Aorta (tissue), 5 donors: Measurements from ENCODE around the gene ITGB8. TPM values are rescaled to one million over a fixed set of nuclear protein-coding genes. Genes with fewer than 3 reads are reported as not detected.

Source experiments
- ATAC-seq: fragments of 200-7000 bp; cut with Tn5 transposase; one replicate; pipeline ENCODE4 v1.9.1; 2022; ENCODE audit warnings: moderate library complexity; ENCODE audit not compliant: low FRiP score
- DNase-seq, 2 donors: peaks; one replicate each; pipeline ENCODE4 v3.0.0-alpha.2; 2020
- H3K27ac ChIP-seq, 2 donors: one replicate each; pipeline ENCODE4 v1.5.1; 2013; ENCODE audit warnings: low read length in 2 of 2, mild to moderate bottlenecking in 2 of 2, moderate library complexity in 2 of 2, control low read depth in 1 of 2, inconsistent platforms in 1 of 2, low read depth in 1 of 2
- H3K27me3 ChIP-seq, 2 donors: one replicate each; pipeline ENCODE4 v1.6.1; 2013; ENCODE audit warnings: control low read depth in 1 of 2, low read length in 1 of 2, mild to moderate bottlenecking in 1 of 2, moderate library complexity in 1 of 2; ENCODE audit not compliant: insufficient read depth in 2 of 2, control insufficient read depth in 1 of 2
- H3K36me3 ChIP-seq, 2 donors: one replicate each; pipeline ENCODE4 v1.6.1; 2013; ENCODE audit warnings: control low read depth in 1 of 2, low read length in 1 of 2, mild to moderate bottlenecking in 1 of 2; ENCODE audit not compliant: insufficient read depth in 2 of 2, control insufficient read depth in 1 of 2
- H3K4me1 ChIP-seq, 2 donors: one replicate each; pipeline ENCODE4 v1.6.1; 2013; ENCODE audit warnings: low read length in 2 of 2, control low read depth in 1 of 2, mild to moderate bottlenecking in 1 of 2, moderate library complexity in 1 of 2; ENCODE audit not compliant: insufficient read depth in 2 of 2, control insufficient read depth in 1 of 2
- H3K4me3 ChIP-seq, 2 donors: one replicate each; pipeline ENCODE4 v1.5.1; 2013; ENCODE audit warnings: low read length in 2 of 2, control low read depth in 1 of 2, mild to moderate bottlenecking in 1 of 2
- H3K9me3 ChIP-seq: one replicate; pipeline ENCODE4 v1.6.1; 2013; ENCODE audit warnings: mild to moderate bottlenecking, low read length; ENCODE audit not compliant: control insufficient read depth
- WGBS, 2 donors: extraction: QIAGEN DNeasy Blood & Tissue Kit; methylation state at CpG; one replicate each; pipeline ENCODE4 v1.1.7; 2013; 5-methylcytosine and 5-hydroxymethylcytosine counted together
- intact Hi-C, 2 donors: fragments of 100-400 bp; cut with DNase I; formaldehyde crosslinking; loops; one replicate each; pipeline versions ENCODE4 v1.14.2 to v1.15.0; 2022
- polyA plus RNA-seq, 2 donors: library from polyadenylated mRNA; stranded (reverse); fragments of 200-250 nt; gene quantifications; one replicate each; pipeline ENCODE4 v1.2.3, GENCODE V29; 2013
- total RNA-seq, 2 donors: library from RNA; stranded (reverse); fragmentation: NEBNext Ultra II Directional; extraction: Animal tissue kit (Norgen Biotek cat#: 25700); gene quantifications; one replicate each; pipeline ENCODE4 v1.2.1, GENCODE V29; 2021
- donor health status: healthy with polysubstance abuse.
- donor health status: Bipolar disorder and iron deficiency.
- donor health status: DM: no; HTN: no; CAD: no.
- donor health status: DM: no; HTN: no; CAD: no.
- donor health status: DM: yes; HTN: yes; CAD: no.

The ITGB8 gene
- total and polyA plus RNA-seq, 4 donors = 0.63 to 24.7 (median 6.6) TPM

GRCh38 chr7:20313626-20314025 lies 17.1 kb upstream of the ITGB8 start:
- ATAC-seq = no peak
- Histone ChIP-seq H3K27ac (no peak overlapping the region), H3K9me3 (no peaks in the 10 kb centered on the region), H3K27me3 (no peaks in the 10 kb centered on the region), H3K4me3 (no peak overlapping the region), H3K36me3 (no peaks in the 10 kb centered on the region), H3K4me1 (no peaks in the 10 kb centered on the region)
- DNase-seq = no peak
- whole genome bisulfite sequencing, 2 donors = 63 to 80% methylated on average over 1 of the region's 1 CpG
- intact Hi-C loops = no loop called here

- intact Hi-C loops = no loop called here
- H3K27me3 ChIP-seq = no peaks in the 10 kb centered on the region
- H3K9me3 ChIP-seq = no peaks in the 10 kb centered on the region
- DNase-seq (no peak), ATAC-seq (no peak)
- H3K36me3 ChIP-seq = no peaks in the 10 kb centered on the region
- H3K4me1 ChIP-seq = no peaks in the 10 kb centered on the region
- no peak overlapping the region for H3K4me3 ChIP-seq
- H3K27ac ChIP-seq = no peak overlapping the region
- 82 to 84% methylated on average over 2 of the region's 2 CpGs for WGBS, 2 donors
These were observed 16.5 kb upstream of the ITGB8 start for GRCh38 chr7:20314198-20314597.

- DNase-seq = no peak
These were observed 14.0 kb upstream of the ITGB8 start for GRCh38 chr7:20316706-20317105.

GRCh38 chr7:20317413-20317812 lies 13.3 kb upstream of the ITGB8 start:
- Histone ChIP-seq H3K27me3 (no peaks in the 10 kb centered on the region), H3K36me3 (no peaks in the 10 kb centered on the region), H3K27ac (no peak overlapping the region), H3K9me3 (no peaks in the 10 kb centered on the region), H3K4me3 (no peak overlapping the region), H3K4me1 (no peaks in the 10 kb centered on the region)
- no peak for DNase-seq
- intact Hi-C loops = no loop called here
- no peak for ATAC-seq

More at GRCh38 chr7:20316706-20317105, 14.0 kb upstream of the ITGB8 start:
- Histone ChIP-seq H3K27me3 (no peaks in the 10 kb centered on the region), H3K27ac (no peak overlapping the region), H3K9me3 (no peaks in the 10 kb centered on the region), H3K4me1 (no peaks in the 10 kb centered on the region), H3K4me3 (no peak overlapping the region), H3K36me3 (no peaks in the 10 kb centered on the region)
- 76 to 81% methylated on average over 4 of the region's 4 CpGs for WGBS, 2 donors
- no peak for ATAC-seq
- intact Hi-C loops = no loop called here

GRCh38 chr7:20318933-20319332 lies 11.8 kb upstream of the ITGB8 start:
- intact Hi-C loops = no loop called here
- ATAC-seq (no peak), DNase-seq (no peak)
- Histone ChIP-seq H3K27me3 (no peaks in the 10 kb centered on the region), H3K36me3 (no peaks in the 10 kb centered on the region), H3K27ac (no peak overlapping the region), H3K9me3 (no peaks in the 10 kb centered on the region), H3K4me3 (no peak overlapping the region), H3K4me1 (no peaks in the 10 kb centered on the region)
- WGBS, 2 donors = 84 to 86% methylated on average over 6 of the region's 6 CpGs

GRCh38 chr7:20320322-20320721 lies 10.4 kb upstream of the ITGB8 start:
- Histone ChIP-seq H3K4me1 (no peaks in the 10 kb centered on the region), H3K9me3 (no peaks in the 10 kb centered on the region), H3K36me3 (no peaks in the 10 kb centered on the region), H3K4me3 (no peak overlapping the region), H3K27ac (no peak overlapping the region), H3K27me3 (no peaks in the 10 kb centered on the region)
- no peak for ATAC-seq
- DNase-seq = no peak
- intact Hi-C loops = no loop called here
- WGBS, 2 donors = 46 to 56% methylated on average over 3 of the region's 3 CpGs

GRCh38 chr7:20320786-20321185 lies 9.9 kb upstream of the ITGB8 start:
- H3K9me3 ChIP-seq = no peaks in the 10 kb centered on the region
- no peaks in the 10 kb centered on the region for H3K36me3 ChIP-seq
- WGBS, 2 donors = 93 to 94% methylated on average over 7 of the region's 7 CpGs
- intact Hi-C loops = no loop called here
- ATAC-seq = no peak
- H3K27me3 ChIP-seq = no peaks in the 10 kb centered on the region
- no peak for DNase-seq
- no peak overlapping the region for H3K27ac ChIP-seq
- no peaks in the 10 kb centered on the region for H3K4me1 ChIP-seq
- H3K4me3 ChIP-seq = no peak overlapping the region

- DNase-seq = no peak
- no peaks in the 10 kb centered on the region for H3K4me1 ChIP-seq
- no peaks in the 10 kb centered on the region for H3K9me3 ChIP-seq
- no peak overlapping the region for H3K27ac ChIP-seq
- H3K36me3 ChIP-seq = no peaks in the 10 kb centered on the region
- whole genome bisulfite sequencing, 2 donors = 56 to 72% methylated on average over 2 of the region's 2 CpGs
- no peak overlapping the region for H3K4me3 ChIP-seq
- no peaks in the 10 kb centered on the region for H3K27me3 ChIP-seq
- intact Hi-C loops = no loop called here
- ATAC-seq = no peak
These were observed 7.1 kb upstream of the ITGB8 start for GRCh38 chr7:20323595-20323994.

GRCh38 chr7:20326342-20326741 lies 4.4 kb upstream of the ITGB8 start:
- Histone ChIP-seq H3K27ac (no peak overlapping the region), H3K4me3 (no peak overlapping the region), H3K9me3 (no peaks in the 10 kb centered on the region), H3K4me1 (no peaks in the 10 kb centered on the region), H3K27me3 (no peaks in the 10 kb centered on the region), H3K36me3 (no peaks in the 10 kb centered on the region)
- ATAC-seq (no peak), DNase-seq (no peak)
- WGBS, 2 donors = 87 to 88% methylated on average over 4 of the region's 4 CpGs
- intact Hi-C loops = no loop called here
